NOMO-1 (cell line): ENCODE results near the gene STN1.

Experiments
- DNase-seq, 2 experiments: peaks; one replicate each; lab custom pipeline; 2025; ENCODE audit not compliant: unreplicated experiment in 2 of 2; lab: John Stamatoyannopoulos, UW

STN1 gene

DNA sequence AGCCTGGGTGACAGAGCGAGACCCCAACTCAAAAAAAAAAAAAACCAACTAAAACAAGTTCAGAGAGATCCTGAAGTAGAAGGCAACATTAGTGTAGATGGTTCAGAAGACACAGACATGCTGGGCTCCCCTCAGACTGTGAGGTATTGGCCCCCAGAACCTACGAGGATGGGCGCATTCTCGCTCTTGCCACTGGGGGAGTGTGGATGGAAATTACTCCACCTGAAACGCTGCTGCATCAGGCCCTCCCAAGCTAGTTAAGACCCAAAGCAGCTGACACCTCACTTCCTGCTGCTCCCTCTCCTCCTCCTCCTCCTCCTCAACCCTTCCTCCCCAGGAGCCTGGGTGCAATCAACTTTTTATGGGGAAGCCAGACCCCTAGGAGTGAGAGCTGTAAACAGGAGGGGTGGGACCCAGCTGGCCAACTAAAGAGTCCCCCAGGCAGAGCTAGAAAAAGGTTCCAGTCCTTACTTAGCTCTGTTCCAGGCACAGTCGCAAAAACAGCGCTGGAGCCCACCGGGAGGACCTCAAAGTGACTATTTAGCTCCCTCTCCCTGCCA, 70.0 kb downstream of the STN1 start:
- DNase-seq: no peak

DNA sequence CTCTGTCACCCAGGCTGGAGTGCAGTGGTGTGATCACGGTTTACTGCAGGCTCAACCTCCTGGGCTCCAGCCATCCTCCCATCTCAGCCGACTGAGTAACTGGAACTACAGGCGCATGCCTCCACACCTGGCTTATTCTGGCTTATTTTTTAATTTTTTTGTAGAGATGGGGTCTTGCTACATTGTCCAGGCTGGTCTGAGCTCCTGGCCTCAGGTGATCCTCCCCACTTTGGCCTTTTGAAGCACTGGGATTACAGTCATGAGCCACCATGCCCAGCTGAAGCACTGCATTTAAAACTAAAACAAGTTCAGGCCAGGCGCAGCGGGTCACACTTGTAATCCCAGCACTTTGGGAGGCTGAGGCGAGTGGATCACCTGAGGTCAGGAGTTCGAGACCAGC, 70.6 kb downstream of the STN1 start:
- no peak for DNase-seq

- peak; percentile 34 to 50 for DNase-seq
These were observed 72.0 kb downstream of the STN1 start for GRCh38 chr10:103845972-103846371.

DNA sequence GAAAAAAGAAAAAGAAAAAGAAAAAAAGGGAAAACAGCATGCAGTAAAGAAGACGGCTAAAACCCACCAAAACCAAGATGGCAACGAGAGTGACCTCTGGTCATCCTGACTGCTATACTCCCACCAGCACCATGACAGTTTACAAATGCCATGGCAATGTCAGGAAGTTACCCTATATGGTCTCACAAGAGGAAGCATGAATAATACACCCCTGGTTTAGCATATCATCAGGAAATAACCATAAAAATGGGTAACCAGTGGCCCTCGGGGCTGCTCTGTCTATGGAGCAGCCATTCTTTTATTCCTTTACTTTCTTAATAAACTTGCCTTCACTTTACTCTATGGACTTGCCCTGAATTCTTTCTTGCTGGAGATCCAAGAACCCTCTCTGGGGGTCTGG, 72.6 kb downstream of the STN1 start:
- peak in 1 of 2 experiments; percentile 17 for DNase-seq

DNA sequence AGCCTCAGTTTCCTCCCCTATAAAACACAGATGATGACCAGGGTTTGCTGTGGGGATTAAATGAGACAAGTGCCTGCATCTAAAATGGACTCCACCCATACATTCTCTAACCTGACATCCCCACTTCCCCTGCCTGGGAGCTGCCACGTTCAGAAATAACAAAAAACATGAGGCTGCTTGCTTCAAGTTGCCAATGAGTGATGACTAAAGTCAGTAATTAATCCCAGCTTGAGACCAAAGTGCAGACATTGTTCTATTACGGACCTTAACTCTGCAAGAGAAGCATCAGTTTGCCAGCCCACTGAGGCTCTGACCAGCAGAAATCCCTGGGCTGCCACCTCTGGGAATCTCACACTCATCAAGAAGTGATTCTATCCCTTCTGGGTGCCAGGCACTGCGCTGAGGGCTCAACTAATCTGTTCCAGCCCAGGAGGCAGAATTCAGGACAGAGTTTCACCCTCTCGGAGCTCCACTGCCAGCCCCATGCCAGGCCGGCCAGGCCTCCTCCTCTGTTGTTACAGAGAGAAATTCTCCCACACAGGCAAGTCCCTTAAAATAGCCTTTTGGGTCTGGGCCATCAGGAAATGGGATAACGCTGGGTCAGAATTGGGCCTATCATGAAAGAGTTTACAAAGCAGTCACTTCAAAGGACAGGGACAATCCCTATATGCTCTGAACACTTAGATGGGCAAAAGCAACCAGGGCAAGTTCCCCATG, 74.0 kb downstream of the STN1 start:
- DNase-seq: no peak

- no peak for DNase-seq
These were observed 74.9 kb downstream of the STN1 start for GRCh38 chr10:103843045-103843444.

- no peak for DNase-seq
These were observed 75.4 kb downstream of the STN1 start for GRCh38 chr10:103842605-103843004.

DNA sequence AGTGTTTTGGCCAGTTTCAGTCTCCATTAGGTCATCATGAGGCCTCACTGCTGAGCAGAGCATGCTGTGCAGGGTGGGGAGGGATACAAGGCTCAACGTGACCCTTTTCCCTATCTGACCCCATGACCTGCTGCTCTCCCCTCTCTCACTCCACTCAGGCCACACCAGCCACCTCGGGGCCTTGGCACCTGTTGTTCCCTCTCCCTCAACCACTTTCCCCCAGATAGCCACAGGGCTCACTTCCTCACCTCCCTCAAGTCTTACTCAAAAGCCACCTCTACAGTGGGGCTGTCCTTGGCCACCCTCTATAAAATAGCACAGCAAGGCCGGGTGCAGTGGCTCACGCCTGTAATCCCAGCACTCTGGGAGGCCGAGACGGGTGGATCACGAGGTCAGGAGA, 76.5 kb downstream of the STN1 start:
- no peak for DNase-seq

- DNase-seq: no peak
These were observed 77.3 kb downstream of the STN1 start for GRCh38 chr10:103840740-103841070.

DNA sequence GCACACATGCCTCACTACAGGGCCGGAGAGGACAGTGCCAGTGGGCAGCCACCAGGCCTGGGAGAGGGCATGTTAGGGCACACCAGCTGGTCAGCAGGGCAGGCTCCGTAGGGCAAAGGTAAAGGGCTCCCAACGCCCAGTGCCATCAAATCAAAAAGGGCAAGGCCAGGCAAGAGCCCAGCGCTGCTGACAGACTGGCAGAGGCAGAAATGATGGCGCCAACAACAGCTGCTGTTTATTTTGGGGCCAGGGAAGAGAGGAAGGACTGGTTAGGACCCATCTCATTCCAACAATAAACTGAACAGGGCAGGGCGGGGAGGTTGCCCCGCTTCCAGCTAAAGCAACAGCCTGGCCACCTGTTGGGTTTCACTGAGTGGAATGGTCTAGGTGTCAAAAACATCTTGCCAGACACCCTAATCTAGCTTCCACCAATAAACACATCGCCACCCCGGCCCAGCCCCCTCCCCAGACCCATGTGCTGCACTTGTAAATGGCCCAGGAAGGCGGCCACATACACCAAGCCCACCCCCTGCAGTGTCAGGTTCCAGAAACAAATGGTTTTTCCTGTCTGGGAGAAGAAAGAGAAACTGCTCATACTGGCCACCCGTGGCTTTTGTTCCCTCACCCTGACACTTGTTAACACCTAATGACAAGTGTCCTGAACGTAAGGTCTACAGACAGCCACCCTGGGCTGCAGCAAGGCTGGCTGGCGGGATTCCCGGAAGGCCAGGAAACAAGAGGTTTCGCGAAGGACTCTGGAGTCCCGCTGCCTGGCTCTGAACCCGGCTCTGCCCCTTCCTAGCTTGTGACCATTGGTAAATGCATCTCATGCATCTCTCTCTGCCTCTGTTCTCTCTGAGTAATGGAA, 77.9 kb downstream of the STN1 start:
- DNase-seq: no peak

- DNase-seq: no peak
These were observed 78.5 kb downstream of the STN1 start for GRCh38 chr10:103839519-103839871.

DNA sequence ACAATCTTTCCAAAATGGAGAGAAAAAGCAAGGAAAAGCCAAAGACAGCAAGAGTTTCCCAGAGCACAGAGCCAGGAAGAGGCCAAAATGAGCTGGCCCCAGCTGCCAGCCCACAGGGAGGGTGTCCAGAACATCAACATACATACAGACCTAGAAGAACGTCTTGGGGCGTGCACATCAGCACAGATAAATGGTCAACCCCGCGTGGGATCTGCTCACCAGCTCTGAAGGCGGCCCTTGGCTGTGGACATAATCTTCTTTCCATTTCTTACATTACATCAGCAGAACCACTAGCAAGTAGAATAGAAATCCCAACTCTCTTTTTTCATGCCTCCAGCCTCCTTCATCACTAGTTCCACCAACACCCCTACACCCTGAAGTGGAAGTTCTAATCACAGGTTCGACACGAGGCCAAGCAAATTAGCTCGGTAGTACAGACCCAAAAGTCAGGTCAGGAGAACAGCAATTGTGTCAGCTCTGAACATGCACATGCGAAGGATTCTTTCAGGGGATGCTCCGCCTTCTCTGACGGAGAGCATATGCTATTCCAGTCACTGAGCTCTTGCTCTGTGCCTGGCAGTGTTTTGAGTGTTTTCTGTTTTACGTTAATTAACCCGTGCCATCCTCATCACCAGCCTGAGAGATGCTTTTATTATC, 79.0 kb downstream of the STN1 start:
- DNase-seq: no peak

- DNase-seq: no peak
These were observed 80.0 kb downstream of the STN1 start for GRCh38 chr10:103838070-103838395.

DNA sequence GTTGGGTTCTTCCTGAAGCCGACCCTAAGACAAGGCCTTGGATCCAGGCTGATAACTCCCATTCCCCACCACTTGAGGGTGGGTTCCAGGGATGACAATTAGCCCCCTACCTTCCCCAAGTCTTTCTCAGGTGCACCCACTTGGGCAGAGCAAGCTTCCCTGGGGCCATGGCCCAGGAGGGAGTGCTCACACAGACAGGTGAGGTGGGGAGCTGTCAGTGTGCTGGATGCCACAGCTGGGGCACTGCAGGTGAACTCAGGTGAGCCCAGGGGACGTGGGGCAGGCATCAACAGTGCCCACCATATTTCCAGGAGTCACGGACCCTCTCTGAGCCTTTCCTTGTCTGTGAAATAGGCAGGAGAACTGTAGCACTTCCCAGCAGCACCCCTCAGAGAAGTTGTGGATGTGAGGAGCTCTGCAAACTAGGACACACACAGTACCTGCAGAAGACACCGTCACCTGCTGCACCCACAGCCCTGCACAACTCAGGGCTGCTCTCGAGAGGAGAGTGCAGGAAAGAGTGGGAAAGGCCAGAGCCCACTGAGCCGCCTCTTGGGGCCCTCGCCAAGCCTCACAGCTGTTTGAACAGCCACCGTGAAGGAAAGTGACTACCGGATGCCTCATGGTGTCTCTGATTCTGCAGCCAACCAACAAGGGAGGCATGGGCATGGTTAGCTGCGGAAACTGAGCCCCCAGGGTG, 80.5 kb downstream of the STN1 start:
- DNase-seq: no peak

GRCh38 chr10:103836861-103837260, 81.1 kb downstream of the STN1 start:
- DNase-seq: no peak

- DNase-seq: no peak
These were observed 81.7 kb downstream of the STN1 start for GRCh38 chr10:103836273-103836672.

DNA sequence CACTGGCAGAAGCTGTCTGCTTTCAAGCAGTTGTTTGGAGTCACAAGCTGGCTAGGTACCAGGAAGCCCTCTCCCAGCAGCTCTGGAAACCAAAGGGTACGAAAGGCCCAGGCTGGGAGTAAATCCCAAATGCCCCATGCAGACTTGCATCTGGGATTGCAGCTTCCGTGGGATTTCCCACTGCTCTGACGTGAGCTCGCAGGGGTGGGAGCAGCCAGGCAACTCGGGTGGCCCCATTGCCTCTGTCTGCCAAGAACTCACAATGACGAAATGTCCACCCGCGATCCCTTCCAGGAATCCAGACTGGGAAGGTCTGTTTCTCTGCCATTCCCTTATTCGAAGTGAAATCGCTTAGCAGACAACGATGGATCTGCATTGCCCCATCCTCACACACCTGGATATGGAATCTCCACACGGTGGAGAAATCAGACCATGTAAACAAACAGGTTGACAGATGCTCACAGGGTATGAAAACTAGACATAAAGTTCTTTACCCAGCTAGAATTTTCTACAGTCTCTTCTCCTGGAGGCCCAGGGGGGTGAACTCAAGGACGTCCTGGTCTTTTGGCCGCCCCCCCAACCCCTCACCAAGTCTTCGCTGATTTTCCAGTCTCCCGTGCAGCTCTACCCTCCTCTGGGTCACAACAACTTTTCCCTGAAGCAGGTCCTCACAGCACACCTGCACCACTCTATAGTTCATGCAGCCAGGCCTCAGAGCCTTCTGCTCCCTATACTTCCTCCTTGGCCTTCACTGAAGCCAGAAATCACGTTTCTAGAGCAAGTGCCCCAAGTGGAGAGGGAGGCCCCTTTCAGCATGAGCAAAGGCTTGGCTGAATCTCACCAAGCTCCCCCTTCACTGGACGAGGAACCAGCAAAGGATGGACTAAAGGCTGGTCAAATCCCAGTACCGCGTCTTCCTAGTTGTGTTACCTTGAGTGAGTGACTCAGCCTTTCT, 82.6 kb downstream of the STN1 start:
- no peak for DNase-seq

DNA sequence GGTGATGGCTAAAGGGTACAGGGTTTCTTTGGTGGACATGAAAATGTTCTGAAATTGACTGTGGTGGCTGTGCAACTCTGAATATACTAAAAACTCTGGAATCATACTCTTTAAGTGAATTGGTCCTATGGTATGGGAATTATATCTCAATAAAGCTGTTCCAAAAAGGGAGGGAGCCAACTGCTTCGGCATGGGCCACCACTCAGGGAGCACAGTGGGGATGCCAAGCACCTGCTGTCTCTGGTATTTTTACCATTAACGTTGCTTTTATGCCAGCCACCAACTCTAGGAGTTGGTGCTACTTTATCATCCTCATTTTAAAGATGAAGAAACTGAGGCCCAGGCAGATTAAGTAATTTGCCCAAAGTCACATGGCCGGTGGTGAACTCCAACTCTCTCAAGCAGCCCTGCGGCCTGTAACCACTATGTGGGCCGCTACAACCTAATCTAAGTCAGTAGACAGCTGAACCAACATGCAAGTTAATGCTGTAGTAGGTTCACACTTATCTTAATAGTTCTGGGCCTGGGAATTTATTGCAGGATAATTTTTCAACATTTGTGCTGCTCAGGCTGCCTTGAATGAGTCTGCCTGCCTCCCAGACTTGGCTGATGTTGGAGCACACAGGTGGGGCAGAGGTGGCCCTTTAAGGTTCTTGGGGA, 83.4 kb downstream of the STN1 start:
- DNase-seq: no peak

DNA sequence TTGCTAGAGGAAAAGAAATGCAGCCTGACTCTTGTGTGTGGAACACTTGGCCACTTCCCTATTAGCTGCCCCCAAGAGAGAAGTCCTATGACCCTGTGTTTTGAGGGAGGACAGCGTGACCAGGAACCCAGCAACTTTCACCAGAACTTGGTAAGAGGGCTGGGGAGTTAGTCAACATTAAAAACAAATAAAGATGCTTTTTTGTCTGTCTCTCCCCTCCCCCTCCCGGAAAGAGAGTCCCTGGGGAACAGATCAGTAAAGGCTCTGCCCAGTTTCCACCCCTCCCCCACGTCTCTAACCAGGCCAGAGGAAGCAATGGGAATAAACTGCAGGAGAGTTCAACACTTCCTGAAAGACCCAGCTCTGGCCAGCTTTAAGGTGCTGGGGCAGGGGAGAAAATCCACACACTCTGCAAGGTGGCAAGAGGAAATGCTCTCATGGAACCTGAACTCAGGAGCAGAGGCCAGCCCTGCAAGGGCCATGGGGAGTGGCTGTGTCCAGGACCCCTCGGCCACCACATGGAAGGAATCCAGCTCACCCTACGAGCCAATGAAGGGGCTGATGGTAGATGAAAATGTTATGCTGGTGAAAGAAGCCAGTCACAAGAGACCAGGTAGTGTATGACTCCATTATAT, 84.1 kb downstream of the STN1 start:
- no peak for DNase-seq
